Thyroid gland (tissue), 4 donors: ENCODE measurements around the gene RILPL1.

Source experiments
- CTCF ChIP-seq, 6 experiments: fragments of 200-600 bp in 3 of 6; fragments of 450-650 bp in 3 of 6; sonication (generic) in 3 of 6; IDR thresholded peaks; one replicate each; pipeline ENCODE4 v1.5.1; 2016 to 2019; ENCODE audit warnings: antibody characterized with exemption in 6 of 6, mild to moderate bottlenecking in 2 of 6, inconsistent platforms in 1 of 6, moderate library complexity in 1 of 6
- POLR2A ChIP-seq, 2 donors: fragments of 450-650 bp; IDR thresholded peaks; one replicate each; pipeline ENCODE4 v1.6.1; 2017; ENCODE audit warnings: antibody characterized with exemption in 2 of 2, mild to moderate bottlenecking in 2 of 2, moderate library complexity in 1 of 2

GRCh38 chr12:123526542-123527080 is 6.9 kb downstream of the RILPL1 start:
- TF ChIP-seq CTCF (IDR thresholded peaks at IDR 0.05) (no peak), POLR2A (IDR thresholded peaks at IDR 0.05) (no peak)
